ENCODE measurements around the gene GJB3.

The GJB3 gene

DNA sequence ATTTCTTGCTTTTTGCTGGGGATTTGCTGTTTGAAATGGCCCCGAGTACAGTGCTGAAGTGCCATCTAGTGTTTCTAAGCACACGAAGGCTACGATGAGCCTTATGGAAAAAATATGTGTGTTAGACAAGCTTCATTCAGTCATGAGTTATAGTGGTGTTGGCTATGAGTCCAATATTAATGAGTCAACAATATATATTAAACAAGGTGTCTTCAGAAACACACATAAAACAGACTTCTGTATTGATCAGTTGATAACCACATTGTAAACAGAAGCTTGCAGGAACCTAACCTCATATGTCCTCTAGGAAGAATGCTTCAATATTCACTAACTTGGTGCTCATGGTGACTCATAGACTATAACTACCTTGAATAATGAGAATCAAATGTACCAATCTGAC, 27.9 kb upstream of the GJB3 start:
- TF ChIP-seq, protein P1, sequence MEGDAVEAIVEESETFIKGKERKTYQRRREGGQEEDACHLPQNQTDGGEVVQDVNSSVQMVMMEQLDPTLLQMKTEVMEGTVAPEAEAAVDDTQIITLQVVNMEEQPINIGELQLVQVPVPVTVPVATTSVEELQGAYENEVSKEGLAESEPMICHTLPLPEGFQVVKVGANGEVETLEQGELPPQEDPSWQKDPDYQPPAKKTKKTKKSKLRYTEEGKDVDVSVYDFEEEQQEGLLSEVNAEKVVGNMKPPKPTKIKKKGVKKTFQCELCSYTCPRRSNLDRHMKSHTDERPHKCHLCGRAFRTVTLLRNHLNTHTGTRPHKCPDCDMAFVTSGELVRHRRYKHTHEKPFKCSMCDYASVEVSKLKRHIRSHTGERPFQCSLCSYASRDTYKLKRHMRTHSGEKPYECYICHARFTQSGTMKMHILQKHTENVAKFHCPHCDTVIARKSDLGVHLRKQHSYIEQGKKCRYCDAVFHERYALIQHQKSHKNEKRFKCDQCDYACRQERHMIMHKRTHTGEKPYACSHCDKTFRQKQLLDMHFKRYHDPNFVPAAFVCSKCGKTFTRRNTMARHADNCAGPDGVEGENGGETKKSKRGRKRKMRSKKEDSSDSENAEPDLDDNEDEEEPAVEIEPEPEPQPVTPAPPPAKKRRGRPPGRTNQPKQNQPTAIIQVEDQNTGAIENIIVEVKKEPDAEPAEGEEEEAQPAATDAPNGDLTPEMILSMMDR (IDR thresholded peaks at IDR 0.05; ENCODE audit: low read depth, low read length): no peak
- H3K4me3 ChIP-seq (ENCODE audit: low read depth, low read length): no peak overlapping the region

GRCh38 chr1:34754964-34755637, 25.9 kb upstream of the GJB3 start, which contains the start of gene GJB5:
Gene GJB5, plus strand, starts transcription at chr1:34755047. Its CDS starts 2,284 bp downstream, at chr1:34757331.
- TF ChIP-seq, protein P1 (IDR thresholded peaks at IDR 0.05; ENCODE audit: low read depth, low read length): no peak
- H3K4me3 ChIP-seq (ENCODE audit: low read depth, low read length): no peak within 1 kb of the TSS

DNA sequence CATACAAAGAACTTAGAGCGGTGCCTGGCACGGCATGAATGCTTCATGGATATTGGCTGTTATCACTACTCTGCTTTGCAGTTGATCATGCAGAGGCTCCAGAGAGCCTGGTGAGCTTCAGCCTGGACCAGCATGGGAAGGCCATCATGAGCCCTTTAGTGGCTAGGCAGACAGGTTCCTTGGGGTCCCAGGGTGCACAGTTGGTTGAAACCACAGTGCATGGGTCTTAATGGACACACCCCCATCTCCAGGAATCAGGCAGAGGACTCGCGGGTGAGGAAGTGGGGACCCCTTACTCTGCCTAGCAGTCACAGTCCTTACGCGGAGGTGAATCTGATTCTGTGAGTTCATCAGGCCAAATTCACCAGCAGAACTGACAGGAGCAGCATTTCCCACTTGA, 25.1 kb upstream of the GJB3 start:
- TF ChIP-seq, protein P1 (IDR thresholded peaks at IDR 0.05; ENCODE audit: low read depth, low read length): no peak
- no peak overlapping the region for H3K4me3 ChIP-seq (ENCODE audit: low read depth, low read length)

DNA sequence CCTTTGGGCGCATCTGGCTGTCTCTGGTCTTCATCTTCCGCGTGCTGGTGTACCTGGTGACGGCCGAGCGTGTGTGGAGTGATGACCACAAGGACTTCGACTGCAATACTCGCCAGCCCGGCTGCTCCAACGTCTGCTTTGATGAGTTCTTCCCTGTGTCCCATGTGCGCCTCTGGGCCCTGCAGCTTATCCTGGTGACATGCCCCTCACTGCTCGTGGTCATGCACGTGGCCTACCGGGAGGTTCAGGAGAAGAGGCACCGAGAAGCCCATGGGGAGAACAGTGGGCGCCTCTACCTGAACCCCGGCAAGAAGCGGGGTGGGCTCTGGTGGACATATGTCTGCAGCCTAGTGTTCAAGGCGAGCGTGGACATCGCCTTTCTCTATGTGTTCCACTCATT, 23.6 kb upstream of the GJB3 start:
- no peak overlapping the region for H3K4me3 ChIP-seq (ENCODE audit: low read depth, low read length)
- TF ChIP-seq, protein P1 (IDR thresholded peaks at IDR 0.05; ENCODE audit: low read depth, low read length): no peak

GRCh38 chr1:34758751-34759150, 22.3 kb upstream of the GJB3 start:
- H3K4me3 ChIP-seq (ENCODE audit: low read depth, low read length): no peak overlapping the region
- TF ChIP-seq, protein P1 (IDR thresholded peaks at IDR 0.05; ENCODE audit: low read depth, low read length): no peak

GRCh38 chr1:34759503-34760357, 21.3 kb upstream of the GJB3 start, which contains the start of gene GJB4:
Gene GJB4, plus strand, starts transcription at chr1:34759740. Its CDS starts 1,515 bp downstream, at chr1:34761255.
- H3K4me3 ChIP-seq (ENCODE audit: low read depth, low read length): no peak within 1 kb of the TSS
- TF ChIP-seq, protein P1 (IDR thresholded peaks at IDR 0.05; ENCODE audit: low read depth, low read length): no peak

Data from WI38 (cell line).